Mammary epithelial cell (primary cell): ENCODE data around the gene CRACDL.
"Not testable (repeated sequence)": the region's sequence is repeated elsewhere in the genome, so short reads cannot be mapped to it uniquely, and the experiment has no call there.

Source experiments
- CTCF ChIP-seq, 2 donors: IDR thresholded peaks in 1 of 2; conservative IDR thresholded peaks in 1 of 2; 2 replicates each; pipeline ENCODE4 v1.5.1; 2011 to 2012; ENCODE audit warnings: inconsistent platforms in 2 of 2, low read length in 2 of 2, mild to moderate bottlenecking in 2 of 2, control low read depth in 1 of 2, low read depth in 1 of 2; ENCODE audit not compliant: insufficient read depth in 1 of 2; ENCODE audit errors: extremely low read depth in 1 of 2
- EZH2 ChIP-seq: IDR thresholded peaks from 2 replicates; pipeline ENCODE4 v1.6.1; 2012; ENCODE audit warnings: low read length, inconsistent platforms, borderline replicate concordance

DNA sequence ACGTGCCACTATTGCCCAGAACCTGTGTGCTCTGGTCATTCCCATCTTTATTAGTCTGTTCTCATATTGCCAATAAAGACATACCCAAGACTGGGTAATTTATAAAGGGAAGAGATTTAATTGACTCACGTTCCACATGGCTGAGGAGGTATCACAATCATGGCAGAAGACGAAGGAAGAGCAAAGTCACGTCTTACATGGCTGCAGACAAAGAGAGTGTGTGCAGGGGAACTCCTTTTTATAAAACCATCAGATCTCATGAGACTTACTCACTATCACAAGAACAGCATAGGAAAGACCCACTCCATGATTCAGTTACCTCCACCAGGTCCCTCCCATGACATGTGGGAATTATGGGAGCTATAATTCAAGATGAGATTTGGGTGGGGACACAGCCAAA lies 183.3 kb downstream of the CRACDL start:
- TF ChIP-seq CTCF (conservative IDR thresholded peaks at IDR 0.05 in 1 of 2, IDR thresholded peaks at IDR 0.05 in 1 of 2; ENCODE audit: extremely low read depth in 1 of 2, insufficient read depth in 1 of 2, low read depth in 1 of 2, low read length in 2 of 2); EZH2: not testable (repeated sequence)
